ENCODE measurements around the gene NIN.
"Not testable (repeated sequence)": the region's sequence is repeated elsewhere in the genome, so short reads cannot be mapped to it uniquely, and the experiment has no call there.

The NIN gene

DNA sequence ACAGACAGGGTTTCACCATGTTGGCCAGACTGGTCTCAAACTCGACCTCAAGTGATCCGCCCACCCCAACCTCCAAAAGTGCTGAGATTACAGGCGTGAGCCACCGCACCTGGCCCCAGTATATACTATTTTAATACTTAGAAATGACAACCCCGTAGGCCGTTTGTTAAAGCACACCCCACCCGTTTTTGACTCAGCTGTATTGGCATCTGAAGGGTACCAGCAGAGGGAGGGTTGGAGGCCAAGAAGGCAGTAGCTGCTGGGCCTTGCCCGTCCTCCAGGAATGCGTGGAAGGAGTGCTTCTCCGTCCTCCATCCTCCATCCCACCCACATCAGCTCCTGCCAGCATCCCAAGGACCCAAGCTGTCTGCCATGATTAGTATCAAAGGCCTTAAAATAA is 6.3 kb upstream of the NIN start:
- DNase-seq: no peak

DNA sequence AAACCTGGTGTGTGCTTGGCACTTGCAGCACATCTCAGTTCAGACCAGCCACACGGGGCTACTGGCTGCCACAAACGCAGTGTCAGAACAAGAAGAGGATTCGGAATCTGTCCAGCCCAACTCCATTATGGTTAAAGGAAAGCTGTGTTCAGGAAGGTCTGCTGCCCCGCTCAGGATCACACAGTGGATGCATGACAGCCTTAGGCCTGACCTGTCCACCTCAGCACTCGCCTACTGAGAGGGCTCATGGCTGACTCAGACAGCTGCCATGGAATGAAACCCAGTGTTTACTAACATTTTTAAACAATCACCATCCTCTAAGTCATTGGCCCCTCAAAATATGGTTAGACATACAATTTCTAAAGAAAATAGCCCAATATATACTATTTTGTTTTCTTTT is 5.6 kb upstream of the NIN start:
- DNase-seq: no peak

DNA sequence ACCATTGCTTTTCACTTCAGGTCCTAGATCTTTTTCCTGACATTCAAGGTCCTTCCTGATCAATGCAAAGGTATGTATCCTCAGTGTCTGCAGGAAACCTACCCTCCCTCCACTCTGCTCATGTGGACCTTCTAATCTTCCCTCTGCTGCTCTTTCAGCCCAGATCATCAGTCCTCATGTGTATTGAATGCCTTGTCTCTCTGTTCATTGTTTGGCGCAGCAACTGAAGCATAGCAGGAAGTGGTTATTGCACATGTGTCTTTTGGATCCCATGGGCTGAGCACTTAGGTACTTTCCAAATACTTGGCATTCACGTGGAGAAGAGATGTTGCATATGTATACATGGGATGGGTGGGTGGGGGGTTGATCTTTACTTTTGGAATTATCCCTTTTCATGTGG is 4.3 kb upstream of the NIN start:
- DNase-seq: peak; percentile 60

DNA sequence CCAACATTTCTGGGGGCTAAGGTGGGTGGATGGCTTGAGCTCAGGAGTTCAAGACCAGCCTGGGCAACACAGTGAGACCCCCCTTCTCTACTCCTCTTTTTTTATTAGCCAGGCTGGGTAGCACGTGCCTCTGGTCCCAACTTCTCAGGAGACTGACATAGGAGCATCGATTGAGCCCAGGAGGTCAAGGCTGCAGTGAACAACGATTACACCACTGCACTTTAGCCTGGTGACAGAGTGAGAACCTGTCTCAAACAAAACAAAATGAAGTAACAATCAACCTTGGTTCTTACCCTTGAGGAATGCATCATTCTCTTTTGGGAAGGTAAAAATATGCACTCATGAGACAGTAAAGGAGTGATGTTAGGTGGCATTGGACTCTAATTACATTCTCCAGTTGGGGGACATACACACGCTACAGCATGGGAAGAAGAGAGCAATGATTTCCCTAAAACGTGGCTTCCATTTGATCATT is 3.9 kb upstream of the NIN start:
- no peak for DNase-seq

DNA sequence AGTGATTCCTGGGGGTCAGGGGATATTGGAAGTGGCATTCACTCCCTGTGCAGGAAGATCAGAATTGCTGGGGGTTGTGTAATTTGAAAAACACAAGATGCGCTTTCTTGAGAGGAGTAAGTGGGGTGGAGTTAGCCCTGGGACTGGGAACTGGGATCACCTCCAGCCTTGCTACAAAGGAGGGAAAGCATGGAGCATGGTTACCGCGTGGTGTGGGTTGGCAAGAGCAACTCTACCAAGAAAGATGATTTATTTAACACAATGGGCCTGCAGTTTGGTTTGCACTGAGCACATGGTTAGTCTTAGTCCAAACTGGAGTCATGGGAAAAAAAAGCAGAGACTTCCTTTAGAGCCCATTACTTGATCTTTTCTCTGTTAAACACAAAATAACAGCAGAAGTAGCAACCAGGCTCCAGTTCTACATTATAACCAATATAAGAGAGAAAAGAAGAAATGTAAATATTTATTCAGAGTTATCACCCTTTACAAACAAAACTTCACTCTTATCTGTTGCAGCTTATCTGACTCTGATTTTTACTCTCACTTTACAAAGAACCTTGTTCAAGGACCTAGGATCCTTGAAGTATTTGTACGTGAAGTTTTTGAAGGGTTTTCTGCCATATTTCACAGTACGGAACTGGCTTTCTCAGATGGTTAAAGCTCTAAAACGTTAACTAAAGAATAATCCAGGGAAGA is 2.1 kb upstream of the NIN start:
- DNase-seq: no peak

DNA sequence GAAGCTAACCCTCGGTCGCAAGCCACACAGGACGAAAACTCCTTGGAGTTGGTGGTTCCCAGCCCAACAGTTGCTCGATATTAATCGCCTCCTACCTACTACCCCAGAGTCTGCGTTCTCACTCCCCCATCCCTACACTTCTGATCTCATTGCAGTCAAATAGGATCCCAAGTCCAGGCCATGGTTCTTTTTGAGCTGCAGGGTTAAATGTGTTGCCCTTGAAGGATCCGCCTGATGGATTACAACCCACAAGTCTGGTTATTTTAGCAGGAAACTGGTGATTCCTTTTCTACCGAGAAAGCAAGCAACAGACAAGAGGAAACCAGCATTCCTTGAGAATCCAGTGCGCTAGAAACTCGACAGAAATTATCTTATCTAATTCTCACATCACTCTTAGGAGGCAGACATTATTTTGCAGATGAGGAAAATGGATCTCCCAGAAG is 785 bp upstream of the NIN start:
- DNase-seq: no peak

DNA sequence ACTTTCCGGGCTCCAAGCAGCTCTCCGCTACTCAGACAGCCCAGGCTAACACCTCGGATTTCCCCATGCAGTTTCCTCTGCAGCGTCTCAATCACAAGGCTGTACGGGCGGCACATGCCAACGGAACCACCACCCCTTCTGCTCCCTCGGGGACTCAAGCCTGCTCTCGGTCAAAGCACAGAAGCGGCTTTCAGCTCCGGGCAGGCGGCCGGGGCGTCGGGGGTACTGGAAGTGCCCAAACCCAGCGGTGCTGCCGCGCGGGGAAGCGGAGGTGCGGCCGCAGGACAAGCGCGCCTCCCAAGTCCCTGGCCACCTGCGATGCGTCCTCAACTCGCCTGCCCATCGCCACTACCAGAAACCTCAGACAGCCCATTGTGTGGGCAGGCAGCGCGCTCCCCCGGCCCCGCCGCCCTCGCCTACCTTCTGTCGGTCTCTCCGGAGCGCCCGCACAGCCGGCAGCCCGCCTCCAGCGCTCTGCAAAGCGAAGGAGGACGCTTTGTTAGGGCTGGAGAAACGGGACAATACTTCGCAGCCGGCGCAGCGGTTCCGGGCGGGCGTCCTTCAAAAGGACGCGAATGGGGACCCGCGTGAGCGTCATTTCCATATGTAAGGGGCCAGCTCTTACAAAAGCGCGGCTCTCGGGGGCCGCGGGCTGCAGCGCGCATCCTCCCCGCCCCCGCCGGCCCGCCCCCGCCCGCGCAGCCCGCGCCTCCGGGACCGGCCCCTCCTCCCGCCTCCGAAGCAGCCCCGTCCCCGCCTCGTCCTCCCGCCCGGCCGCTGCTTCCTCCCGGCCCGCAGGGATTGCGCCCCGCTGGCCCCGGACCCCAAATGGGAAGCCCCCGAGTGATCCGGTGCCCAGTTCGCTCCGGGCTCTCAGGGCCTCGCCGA is 674 bp downstream of the NIN start:
- peak; percentile 31 for DNase-seq

DNA sequence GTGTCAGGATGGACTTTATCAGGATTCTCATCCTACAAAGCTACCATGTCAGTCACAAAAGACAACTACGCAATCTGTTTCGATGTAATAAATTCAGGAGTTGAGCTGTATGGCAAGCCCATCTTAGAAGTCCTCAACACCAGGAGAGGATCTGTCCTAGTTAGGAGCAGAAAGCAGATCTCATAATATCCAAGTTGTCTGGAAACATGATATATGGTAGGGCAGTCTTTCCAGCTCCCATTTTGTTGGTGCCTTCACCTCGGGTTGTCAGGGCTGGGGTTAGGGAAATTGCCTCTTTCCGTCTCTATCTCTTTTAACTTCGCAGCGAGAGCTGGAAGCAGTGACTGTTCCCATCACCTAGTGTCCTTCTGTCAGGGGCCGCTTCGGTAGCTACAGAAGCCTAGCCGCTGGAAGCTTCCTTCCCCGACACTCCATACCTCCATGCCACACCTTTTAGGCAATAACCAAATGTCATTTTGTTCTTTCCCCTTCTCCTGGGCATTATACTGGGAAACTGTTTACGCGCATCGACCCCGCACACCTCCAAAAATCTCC is 1.4 kb downstream of the NIN start:
- no peak for DNase-seq

DNA sequence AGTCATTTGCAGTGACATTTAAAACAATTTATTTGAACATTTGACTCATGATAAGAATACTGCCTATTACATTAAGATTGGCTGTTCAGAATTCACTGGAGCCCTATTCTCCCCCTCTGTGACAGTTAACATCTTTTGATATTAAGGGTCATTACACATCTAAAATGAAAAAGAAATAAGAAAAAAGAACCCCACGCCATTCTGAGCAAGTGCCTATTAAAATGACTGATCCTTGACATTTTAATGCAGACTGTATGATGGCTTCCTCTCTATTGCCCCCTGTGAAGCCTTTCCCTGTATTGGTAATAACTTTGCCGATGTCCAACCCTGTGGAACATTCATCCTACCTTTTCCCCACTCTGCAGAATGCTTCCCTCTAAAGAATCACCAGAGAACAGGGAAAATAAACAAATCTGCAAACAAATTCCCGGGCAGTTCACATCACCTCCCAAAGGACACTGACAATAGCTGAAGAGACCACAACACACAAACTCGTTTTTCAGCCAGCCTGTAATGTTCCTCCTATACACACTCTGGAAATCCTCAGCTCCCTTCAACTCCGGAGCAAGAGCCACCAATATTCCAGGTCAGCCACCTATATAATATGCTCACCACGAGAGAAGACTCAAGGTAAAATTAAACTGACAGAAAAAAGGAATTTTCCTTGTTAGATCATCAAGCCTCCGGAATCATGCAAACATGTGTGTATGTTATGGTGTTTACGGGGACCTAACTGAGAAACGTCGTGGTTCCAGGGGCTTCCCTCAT is 2.1 kb downstream of the NIN start:
- no peak for DNase-seq

DNA sequence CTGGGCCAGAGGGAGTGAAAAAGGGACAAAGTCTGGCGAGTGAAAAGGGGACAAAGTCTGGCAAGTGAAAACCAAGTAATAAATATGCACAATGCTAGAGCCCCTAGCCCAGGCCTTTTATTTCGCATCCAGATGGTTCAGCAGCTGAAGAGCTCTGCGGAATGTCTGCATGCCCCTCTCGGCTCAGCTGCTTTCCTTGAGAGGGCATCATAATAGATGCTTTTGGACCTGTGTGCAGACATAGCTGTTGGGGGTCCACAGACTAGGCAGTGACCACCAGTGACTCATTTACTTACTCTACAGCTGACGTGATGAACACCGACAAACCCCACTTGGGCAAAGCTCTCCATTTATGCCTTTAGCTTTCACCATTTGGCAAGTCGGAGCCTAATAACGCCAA is 4.3 kb downstream of the NIN start:
- no peak for DNase-seq

DNA sequence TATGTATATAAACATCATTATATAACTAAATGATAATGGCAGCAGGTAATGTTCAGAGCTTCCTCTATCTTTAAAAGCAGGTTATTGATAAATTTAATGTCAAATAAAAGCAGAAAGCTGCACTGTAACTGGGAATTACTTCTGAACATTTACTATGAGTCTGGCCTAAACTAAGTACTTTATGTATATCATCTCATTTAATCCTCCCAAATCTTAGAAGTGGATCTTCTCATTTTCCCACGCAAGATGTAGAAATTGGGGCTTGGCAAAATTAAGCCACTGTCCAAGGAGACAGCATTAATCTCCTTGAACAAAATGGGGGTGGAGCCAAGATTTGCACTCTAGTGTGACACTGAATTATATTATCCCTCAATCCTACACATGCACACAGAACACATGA is 5.7 kb downstream of the NIN start:
- no peak for DNase-seq

DNA sequence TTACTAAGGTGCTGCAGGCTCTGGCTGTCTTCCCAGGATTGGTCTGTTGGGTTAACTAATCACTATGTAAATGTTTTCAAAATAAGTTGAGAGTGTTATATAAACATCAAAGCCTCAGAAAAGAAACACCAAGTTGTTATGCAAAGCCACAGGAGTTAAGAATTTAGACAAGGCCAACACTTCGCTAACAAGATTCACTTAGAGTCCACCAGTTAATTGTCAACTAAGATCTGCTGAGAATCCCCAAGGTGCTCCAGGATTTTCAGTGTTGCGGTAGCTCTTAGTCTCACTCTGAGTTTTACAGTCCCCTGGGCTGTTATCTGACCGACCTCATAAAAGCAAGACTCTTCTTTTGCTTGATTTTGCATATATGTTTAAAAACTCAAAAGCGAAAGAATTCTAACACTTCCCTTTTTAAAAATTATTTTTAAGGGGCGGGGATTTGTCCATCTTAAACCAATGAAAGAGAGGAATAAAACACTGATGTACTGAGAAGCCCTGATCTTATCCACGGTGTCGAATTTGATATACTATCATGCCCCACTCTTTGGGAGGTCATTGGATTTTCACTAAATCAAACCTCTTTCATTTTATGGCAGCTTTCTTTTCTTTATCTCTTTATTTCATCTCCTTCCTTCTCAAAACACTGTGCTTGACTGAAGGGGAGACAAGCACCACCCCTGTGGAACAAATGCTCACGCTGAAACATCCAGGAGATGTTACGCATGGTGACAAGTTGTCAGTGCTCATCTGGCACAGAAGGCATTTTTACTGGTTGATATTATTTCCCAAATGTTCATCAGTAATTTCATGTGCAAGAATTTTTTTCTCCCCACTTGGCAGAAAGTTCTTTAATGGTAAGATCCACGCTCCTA is 7.0 kb downstream of the NIN start:
- DNase-seq: no peak

DNA sequence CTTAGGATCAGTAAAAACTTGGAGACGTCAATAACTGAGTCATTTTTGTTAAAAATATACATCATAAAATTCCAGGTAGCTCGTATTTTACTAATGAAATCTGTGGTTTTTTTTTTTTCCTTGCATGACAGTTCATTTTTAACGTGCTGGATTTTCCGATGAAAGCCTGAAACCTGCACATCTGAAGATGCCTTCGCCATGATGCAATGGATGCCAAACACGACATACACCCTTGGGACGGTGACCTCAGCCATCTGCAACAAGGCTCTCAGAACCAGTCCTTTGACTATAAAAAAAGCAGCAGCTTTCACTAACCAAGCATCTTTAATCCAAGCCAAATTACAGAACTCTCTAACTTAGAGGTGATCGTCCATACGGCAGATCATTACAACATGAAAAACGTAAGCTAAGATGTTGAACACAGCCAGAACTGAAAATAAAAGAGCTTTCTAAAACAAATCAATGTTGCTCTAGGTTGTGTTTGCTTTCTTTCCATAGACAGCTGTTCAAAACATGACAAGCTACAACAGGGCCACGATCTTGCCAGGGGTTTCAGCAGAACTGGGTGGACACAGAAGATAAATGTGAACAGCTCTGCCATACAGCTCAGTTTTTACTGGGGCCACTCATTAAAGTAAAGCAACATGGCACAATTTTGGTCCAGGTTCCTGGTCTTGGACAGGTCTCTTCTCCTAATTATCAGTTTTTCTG is 7.8 kb downstream of the NIN start:
- peak; percentile 59 for DNase-seq

DNA sequence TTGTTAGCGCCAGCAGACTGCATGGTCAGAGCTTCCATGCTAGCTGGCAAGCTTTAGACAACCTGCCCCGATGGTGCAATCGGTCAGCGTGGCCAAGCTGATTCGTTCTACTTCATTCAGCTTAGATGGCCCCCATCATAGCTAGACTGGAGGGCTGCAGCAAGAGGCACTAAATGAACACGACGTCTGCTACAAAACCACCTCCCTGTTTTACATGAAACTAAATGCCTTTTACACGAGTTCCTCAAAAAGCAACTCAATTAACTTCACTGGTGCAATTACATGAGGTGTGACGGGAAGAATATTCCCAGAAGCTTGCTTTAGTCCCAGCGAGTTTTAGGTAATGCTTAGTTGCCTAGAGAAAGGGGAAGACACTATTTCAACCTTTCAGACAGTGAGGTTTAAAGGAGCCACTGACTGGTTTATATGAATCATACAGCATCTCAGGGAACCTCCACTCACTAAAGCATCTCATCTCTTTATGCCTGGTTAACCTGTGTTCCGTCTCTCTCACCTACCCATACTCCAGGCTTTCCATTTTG is 8.4 kb downstream of the NIN start:
- DNase-seq: no peak

DNA sequence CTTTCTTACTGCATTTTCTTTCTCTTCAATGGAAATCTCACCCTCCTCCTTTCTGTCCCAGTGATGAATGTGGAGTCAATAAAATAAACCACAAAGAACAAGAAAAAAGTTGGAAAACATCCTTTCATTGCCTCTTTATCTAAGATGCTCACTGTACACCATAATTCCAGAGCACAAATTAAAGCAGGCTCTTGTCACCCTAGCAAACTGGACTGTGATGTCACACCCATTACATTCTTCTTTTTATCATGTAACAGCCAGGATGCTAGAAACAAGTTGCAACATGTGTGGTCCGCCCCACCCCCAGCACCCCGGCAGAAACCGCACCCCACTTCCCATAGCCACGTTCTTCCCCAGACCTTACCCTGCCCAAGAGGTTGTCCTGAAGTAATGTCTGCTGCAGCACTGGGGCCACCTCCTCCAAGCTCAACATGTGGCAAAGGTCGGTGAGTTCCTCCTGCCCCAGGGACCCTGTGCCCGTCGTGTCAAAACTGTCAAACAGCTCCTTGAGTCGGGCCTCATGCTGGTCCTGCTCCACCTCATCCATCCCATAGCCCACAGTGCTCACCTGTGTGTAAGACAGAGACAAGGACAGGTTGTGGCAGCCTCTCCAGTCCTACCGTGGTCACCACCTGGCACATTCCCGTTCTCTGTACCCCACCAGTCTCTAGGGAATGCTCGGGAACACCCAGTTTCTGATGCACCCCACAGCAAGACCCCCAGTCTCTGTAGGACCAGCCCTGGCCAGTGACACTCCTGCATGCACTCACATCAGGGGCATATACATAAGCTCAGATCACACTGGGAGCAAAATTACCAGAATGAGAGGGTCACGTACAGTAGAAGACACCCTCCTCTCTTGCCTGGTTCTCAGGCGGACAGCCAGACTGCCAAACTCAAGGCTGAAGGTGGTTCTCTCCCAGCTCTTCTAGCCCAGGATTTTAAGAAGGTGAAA is 9.2 kb downstream of the NIN start:
- peak; percentile 46 for DNase-seq

DNA sequence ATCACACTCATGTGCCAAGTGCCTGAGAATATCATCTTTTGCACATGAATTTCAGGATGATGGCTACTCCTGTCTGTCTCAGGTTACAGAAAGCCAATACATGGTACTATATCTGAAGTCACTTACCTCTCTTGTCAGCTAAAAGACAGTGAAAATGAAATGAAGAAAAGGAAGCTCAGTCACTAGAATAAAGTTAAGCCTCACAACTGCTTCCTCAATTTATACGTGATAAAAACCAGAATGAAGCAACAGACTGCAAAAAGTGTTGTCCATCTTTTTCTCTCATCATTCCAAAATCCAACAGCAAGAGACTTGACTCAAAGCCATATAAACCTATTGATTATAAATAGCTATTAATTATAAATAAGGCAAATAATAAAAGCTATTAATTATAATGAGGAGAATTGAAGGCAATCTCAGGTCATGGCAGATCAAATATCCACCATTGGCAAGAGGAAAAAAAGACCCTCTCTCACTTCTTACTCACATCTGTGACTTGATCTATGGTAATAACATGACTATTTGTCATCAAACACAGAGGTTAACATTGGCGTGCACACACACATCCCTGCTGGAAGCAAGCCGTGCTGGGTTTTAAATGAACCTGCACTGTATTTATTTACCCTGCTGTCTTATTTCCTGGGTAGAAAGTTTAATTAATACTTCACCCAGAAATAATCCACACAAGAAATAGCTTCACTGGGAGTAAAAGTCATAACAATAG is 10.0 kb downstream of the NIN start:
- no peak for DNase-seq

DNA sequence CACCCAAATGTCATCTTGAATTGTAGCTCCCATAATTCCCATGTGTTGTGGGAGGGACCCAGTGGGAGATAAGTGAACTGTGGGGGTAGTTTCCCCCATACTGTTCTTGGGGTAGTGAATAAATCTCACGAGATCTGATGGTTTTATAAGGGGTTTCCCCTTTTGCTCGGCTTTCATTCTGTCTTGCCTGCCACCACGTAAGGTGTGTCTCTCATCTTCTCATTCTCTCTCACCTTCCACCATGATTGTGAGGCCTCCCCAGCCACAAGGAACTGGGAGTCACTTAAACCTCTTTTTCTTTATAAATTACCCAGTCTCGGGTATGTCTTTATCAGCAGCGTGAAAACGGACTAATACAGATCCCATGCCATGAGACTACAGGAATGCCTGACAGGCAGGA is 11.7 kb downstream of the NIN start:
- not testable (repeated sequence) for DNase-seq

DNA sequence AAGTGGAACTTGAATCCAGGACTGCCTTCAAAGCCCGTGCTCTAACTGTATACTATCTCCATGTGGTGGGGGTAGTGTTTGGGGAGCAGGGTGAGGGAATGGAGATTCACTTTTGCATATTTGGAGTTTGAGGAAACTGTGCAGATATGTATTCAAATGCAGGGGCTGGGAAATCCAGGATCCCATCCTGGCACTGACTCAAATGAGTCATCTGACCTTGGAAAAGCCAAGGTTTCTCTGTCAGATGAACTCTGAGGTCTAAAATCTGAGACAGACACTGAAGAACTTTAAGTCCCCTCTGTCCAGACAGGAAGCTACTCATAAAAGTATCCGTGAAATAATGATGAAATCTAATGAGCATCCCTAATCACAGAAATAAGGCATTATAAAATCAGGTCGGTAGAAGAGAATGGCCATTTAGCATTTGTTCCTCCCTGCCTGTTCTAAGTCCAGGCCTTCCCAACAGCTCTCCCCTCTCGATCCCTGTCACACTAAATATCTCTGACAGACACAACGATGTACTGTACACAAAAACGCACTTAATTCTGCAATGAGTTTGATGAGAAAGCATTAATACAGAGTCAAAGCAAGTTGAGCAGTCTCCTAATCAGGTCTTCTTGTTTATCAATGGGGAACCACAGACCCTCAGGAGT is 14.4 kb downstream of the NIN start:
- peak; percentile 67 for DNase-seq

DNA sequence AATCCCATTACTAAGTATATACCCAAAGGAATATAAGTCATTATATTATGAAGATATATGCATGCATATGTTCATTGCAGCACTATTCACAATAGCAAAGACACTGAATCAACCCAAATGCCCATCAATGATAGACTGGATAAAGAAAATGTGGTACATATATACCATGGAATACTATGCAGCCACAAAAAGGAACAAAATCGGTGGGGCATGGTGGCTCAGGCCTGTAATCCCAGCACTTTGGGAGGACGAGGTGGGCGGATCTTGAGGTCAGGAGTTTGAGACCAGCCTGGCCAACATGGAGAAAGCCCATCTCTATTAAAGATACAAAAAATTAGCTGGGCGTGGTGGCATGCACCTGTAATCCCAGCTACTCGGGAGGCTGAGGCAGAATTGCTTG is 15.4 kb downstream of the NIN start:
- not testable (repeated sequence) for DNase-seq
